ENCODE results near the gene OR52E2.
"Not testable (repeated sequence)": the region's sequence is repeated elsewhere in the genome, so short reads cannot be mapped to it uniquely, and the experiment has no call there.

The OR52E2 gene

GRCh38 chr11:5059391-5059790 is at the start of gene OR52E2:
Gene OR52E2 (minus strand): TSS chr11:5059627. CDS start chr11:5059627, 0 bp downstream.
- DNase-seq (ENCODE audit: low read depth in 2 of 2) = no peak

- no peak for DNase-seq (ENCODE audit: low read depth in 2 of 2)
These were observed 47.9 kb upstream of the OR52E2 start for GRCh38 chr11:5107285-5107684.

- no peak for DNase-seq (ENCODE audit: low read depth in 2 of 2)
These were observed 43.6 kb upstream of the OR52E2 start for GRCh38 chr11:5103066-5103465.

- DNase-seq (ENCODE audit: low read depth in 2 of 2) = no peak
These were observed 42.8 kb upstream of the OR52E2 start for GRCh38 chr11:5102246-5102645.

- no peak for DNase-seq (ENCODE audit: low read depth in 2 of 2)
These were observed 36.6 kb upstream of the OR52E2 start for GRCh38 chr11:5096011-5096410.

GRCh38 chr11:5092821-5093585 is 33.6 kb upstream of the OR52E2 start:
- DNase-seq (ENCODE audit: low read depth in 2 of 2) = no peak

- no peak for DNase-seq (ENCODE audit: low read depth in 2 of 2)
These were observed 31.2 kb upstream of the OR52E2 start for GRCh38 chr11:5090668-5091067.

- no peak for DNase-seq (ENCODE audit: low read depth in 2 of 2)
These were observed 29.1 kb upstream of the OR52E2 start for GRCh38 chr11:5088556-5088955.

GRCh38 chr11:5083602-5084001 is 24.2 kb upstream of the OR52E2 start:
- no peak for DNase-seq (ENCODE audit: low read depth in 2 of 2)

- no peak for DNase-seq (ENCODE audit: low read depth in 2 of 2)
These were observed 22.0 kb upstream of the OR52E2 start for GRCh38 chr11:5081405-5081804.

GRCh38 chr11:5071799-5072198 is 12.4 kb upstream of the OR52E2 start:
- no peak for DNase-seq (ENCODE audit: low read depth in 2 of 2)

GRCh38 chr11:5069272-5069671 is 9.8 kb upstream of the OR52E2 start, which contains the start of gene OR52E1:
Gene OR52E1 (plus strand): TSS chr11:5069572.
- DNase-seq (ENCODE audit: low read depth in 2 of 2) = no peak

- no peak for DNase-seq (ENCODE audit: low read depth in 2 of 2)
These were observed 5.6 kb upstream of the OR52E2 start for GRCh38 chr11:5065027-5065426.

- not testable (repeated sequence) for DNase-seq (ENCODE audit: low read depth in 2 of 2)
These were observed 748 bp downstream of the OR52E2 start for GRCh38 chr11:5058679-5059078.

GRCh38 chr11:5046754-5047330 is 12.6 kb downstream of the OR52E2 start:
- no peak for DNase-seq (ENCODE audit: low read depth in 2 of 2)

GRCh38 chr11:5046226-5046625 is 13.2 kb downstream of the OR52E2 start, which contains the start of gene OR52J3:
Gene OR52J3 (plus strand): TSS chr11:5046526. CDS start chr11:5046526, 0 bp downstream.
- no peak for DNase-seq (ENCODE audit: low read depth in 2 of 2)

- DNase-seq (ENCODE audit: low read depth in 2 of 2) = no peak
These were observed 16.0 kb downstream of the OR52E2 start for GRCh38 chr11:5043380-5043779.

- DNase-seq (ENCODE audit: low read depth in 2 of 2) = no peak
These were observed 17.3 kb downstream of the OR52E2 start for GRCh38 chr11:5042091-5042490.

GRCh38 chr11:5040876-5041275 is 18.6 kb downstream of the OR52E2 start:
- no peak for DNase-seq (ENCODE audit: low read depth in 2 of 2)

GRCh38 chr11:5038341-5038740 is 21.1 kb downstream of the OR52E2 start:
- DNase-seq (ENCODE audit: low read depth in 2 of 2) = no peak

GRCh38 chr11:5037926-5038325 is 21.5 kb downstream of the OR52E2 start:
- DNase-seq (ENCODE audit: low read depth in 2 of 2) = no peak

GRCh38 chr11:5036669-5037068 is 22.8 kb downstream of the OR52E2 start:
- no peak for DNase-seq (ENCODE audit: low read depth in 2 of 2)

- DNase-seq (ENCODE audit: low read depth in 2 of 2) = no peak
These were observed 37.4 kb downstream of the OR52E2 start for GRCh38 chr11:5021996-5022395.
